Activated CD8-positive, alpha-beta memory T cell treated with anti-CD3 and anti-CD28 coated beads for 4 hours (primary cell): ENCODE data around the gene ENO1.
"Not testable (repeated sequence)": the region's sequence is repeated elsewhere in the genome, so short reads cannot be mapped to it uniquely, and the experiment has no call there.

Experiments used
- DNase-seq, 2 donors: peaks; one replicate each; pipeline ENCODE4 v3.0.0-alpha.2; 2020; ENCODE audit warnings: low read depth in 2 of 2

Gene ENO1

DNA sequence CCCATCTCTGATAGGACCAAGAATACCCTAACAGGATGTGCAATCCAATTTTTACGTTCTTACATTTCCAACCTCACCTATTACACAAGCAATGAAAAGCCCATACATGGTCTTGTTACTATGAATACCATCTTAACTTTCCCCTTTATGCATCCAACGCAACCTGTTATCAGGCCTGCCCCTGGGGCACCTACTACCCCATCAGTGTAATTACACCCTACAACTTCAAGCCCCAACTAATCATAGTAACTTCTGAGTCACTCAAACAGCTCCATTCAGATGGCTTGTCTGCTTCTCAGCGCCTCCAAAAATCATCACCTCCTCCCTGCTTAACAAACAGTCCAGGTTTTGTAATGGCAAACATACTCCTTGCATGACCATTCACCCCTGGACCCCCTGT lies 18.3 kb upstream of the ENO1 start:
- DNase-seq, result not testable (repeated sequence)

DNA sequence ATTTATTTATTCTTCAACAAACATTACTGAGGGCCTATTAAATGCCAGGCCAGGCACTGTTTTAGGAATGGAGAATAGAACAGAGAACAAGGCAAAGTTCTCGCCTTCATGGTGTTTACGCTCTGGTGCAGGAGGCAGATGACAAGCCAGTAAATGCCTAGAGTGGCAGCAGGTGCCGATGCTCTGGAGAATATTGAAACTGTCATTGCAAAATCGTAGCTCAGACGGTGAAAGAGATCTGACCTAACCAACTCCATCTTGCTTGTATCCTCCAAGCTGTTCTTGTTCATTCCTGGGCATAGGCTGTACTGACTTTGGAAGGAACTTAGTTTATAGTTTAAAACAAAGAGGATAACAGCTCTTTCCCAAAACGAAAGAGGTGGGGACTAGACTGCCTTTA lies 13.5 kb upstream of the ENO1 start:
- DNase-seq, result no peak

DNA sequence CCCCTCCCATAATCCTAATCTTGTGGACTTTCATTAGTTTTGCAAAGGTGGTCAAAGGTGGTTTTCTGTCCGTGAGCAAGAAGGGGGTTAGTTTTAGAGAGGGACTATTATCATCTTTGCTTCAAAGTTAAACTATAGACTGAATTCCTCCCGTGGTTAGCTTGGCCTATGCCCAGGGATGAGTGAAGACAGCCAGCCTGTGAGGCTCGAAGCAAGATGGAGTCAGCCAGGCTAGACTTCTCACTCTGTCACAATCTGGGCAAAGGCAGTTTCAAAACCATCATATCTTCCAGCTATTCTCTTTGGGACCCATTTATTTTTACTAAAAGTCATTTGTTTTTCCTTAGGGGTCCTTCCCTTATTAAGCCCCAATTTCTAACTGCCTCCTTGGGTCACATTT lies 12.9 kb upstream of the ENO1 start:
- no peak for DNase-seq

DNA sequence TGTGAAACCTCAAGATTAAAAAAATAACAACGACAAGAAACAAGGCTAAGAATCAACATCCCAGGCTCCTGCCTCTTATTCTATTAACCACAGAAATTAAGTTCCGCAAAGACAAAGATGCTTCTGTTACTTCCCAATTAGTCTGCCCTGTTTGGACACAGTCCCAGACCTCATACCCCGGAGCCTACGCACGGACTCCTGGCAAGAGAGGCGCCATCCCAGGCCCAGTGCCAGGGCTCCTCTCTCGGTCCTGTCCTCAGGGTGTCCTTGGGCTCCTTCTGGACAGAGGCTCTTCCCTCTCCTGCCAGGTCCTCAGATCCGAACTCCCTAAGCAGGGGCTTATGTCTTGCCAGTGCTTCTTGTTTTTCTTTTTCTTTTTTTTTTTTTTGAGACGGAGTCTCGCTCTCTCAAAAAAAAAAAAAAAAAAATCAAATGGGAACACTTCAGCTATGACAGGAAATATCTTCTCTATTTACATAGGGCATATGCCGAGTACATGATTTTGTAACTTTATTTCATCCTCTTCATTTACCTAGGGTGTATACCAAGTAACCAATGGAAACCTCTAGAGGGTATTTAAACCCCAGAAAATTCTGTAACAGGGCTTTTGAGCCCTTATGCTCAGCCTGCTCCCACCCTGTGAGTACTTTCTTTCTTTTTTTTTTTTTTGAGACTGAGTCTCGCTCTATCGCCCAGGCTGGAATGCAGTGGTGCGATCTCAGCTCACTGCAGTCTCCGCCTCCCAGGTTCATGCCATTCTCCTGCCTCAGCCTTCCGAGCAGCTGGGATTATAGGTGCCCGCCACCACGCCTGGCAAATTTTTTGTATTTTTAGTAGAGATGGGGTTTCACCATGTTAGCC lies 11.7 kb upstream of the ENO1 start:
- DNase-seq, result no peak

DNA sequence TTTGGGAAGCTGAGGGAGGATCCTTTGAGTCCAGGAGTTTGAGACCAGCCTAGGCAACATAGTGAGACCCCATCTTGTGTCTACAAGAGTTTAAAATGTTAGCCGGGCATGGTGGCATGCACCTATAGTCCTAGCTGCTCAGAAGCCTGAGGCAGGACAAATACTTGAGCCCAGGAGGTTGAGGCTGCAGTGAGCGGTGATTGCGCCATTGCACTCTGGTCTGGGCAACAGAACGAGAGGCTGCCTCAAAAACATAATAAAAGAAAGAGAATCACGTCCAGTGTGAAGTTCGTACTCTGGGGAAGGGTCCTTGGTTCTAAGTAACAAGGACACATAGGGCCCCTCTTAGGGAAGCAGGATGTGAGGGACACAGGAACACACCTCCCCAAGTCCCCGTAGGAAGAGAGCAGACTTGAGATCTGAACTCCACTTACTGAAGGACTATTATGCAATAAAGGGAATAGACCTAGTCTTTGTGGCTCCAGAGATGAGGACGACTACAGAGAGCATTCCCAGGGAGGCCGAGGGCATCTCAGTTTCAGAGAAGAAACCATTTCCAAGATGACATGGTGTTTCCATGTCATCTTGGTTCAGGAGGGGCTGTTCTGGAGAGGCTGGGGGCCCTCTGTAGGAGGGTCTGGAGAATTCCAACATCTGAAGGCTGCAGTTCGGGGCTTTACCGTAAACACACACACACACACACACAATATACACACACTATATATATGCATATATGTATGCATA lies 10.8 kb upstream of the ENO1 start:
- DNase-seq, result no peak

DNA sequence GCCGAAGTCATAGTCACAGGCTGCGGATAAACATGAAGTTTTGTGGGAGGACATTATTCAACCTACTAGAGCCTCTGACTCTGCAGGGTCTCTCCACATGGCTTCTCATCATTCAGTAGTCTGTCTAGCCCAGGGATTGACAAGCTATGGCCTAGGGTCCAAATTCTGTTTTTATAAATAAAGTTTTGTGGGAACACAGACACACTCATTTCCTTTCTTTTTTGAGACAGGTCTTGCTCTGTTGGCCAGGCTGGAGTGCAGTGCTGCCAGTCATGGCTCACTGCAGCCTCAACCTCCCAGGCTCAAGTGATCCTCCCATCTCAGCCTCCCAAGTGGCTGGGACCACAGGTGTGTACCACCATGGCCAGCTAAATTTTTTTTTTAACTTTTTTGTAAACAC lies 8.1 kb upstream of the ENO1 start:
- no peak for DNase-seq

DNA sequence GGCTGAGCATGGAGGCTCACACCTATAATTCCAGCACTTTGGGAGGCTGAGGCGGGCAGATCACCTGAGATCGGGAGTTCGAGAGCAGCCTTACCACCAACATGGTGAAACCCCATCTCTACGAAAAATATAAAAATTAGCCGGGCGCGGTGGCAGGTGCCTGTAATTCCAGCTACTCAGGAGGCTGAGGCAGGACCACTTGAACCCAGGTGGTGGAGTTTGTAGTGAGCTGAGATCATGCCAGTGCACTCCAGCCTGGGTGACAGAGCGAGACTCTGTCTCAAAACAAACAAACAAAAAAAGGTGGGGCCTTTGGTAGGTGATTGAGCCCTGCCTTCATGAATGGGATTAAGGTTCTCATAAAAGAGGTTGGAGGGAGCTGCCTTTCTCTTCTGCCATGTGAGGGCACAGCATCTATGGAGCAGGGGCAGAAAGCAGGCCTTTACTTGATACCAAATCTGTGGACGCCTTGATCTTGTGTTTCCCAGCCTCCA lies 7.6 kb upstream of the ENO1 start:
- not testable (repeated sequence) for DNase-seq

DNA sequence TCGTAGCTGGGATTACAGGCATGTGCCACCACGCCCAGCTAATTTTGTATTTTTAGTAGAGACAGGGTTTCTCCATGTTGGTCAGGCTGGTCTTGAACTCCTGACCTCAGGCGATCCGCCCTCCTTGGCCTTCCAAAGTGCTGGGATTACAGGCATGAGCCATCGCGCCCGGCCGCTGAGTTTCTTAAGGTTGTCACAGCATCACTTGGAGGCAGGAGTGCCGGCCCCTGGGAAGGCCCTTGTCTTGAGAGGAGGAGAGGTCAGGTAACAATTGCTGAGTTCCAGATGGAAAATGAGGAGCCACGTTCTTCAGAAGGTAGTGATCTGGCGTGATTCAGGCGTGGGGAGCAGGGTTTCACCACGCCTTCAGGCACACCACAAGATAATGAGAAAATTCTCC lies 5.6 kb upstream of the ENO1 start:
- not testable (repeated sequence) for DNase-seq

DNA sequence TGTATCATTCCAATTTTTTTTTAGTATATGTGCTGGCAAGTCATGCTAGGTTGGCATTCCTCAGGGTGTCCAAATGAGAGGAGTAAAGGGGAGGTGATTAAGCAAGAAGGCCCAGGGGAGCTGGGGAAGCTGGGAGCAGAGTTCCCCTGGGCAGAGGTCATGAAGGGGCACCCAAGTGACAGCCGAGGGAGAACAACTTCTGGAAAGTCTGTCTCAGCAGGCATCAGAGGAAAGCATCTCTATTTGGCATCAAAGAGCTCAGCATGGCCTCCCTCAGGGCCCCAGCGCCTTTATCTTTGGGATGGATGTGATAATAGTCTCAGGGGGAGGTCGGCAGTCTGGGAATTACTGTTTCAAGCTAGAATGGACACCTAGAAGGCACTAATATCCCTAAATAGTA lies 5.0 kb upstream of the ENO1 start:
- no peak for DNase-seq

DNA sequence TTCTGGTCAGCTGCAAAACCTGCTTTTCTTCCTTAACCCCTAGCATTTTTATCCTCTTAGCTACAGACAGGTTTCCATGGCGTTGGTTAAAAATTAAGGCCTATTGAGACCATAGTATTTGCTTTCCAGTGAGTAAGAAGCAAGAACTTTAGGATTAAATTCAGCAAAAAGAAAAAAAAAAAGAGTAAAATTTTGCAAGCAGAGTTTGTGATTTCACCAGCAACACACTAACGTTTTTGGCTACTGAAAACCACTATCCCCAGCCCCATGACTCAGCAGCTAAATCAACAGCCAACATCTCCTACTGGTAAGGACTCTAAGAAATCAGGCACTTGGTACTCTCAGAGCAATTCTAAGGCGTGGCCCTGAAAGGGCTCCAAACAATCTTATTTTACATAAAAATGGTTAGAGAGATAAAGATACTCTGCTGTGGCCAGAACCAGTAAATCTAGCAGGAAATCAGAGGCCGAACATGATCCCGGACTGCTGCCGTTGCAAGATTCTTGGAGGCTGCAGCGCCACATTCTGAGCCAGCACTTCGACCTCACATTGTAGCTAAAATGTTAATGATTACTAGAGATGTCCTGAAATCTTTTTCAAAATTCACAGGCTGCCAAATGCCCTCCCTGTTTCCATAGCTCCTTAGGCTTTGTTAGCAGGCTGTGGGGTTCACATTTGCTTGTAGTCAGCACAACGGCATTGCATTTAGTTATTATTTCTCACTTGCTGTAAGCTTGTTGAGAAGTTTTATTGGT lies 1.6 kb upstream of the ENO1 start:
- DNase-seq, result no peak

DNA sequence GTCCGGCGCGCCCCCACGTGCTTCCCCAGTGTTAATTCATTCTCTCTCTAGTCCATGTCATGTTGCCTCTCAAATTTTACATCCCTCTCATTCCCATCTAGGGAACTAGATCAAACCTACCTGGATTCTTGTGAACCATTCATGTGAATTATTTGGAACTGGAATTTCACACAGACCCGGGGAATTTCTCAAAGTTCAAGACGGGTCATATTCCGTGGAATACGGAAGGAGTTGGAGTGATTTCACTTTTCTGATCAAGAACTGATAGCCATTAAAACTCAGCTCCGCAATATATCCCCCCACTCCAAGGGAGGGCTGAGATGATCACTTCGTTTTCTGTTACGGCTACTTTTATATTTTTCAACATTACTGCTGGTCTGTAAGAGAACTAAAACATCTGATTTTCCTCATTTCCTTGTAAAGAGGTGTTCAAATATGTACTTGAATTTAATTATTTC lies 1.0 kb upstream of the ENO1 start:
- DNase-seq, result no peak

DNA sequence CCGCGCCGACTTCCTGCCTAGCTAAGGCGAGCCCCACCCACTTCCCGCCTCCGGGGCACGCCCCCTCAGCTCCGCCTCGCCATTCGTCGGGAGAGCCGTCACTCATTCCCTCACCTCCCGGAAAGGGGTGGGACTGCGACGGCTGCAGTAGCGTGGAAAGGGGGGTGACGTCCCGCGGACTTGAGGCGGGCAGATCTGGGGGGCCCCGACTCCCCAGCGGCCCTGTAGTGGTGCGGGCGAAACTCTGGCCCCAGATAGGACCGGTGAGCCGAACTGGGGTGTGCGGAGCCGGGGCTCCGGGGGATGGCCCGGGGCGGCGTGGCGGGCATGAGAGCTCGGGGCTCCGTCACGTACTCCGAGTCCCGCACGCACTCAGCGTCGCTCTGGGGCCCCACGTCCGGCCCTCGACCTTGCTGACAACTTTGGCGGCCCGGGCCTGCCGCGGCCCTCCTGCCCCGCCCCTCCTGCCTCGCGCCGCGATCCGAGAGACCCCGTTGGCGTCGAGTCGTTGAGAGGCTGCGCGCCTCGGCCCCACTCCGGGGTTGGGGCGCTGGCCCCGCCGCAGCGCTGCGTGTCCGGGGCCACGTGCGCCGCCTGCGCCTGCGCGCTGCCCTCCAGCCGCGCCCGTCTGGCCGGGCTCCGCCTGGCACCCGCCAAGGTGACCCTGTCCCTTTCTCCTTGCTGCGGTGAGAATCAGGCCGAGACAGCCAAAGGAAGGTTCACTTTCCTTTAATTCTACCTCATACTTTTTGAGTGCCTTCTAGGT lies 395 bp upstream of the ENO1 start:
- peak; percentile 98 to 99 for DNase-seq

DNA sequence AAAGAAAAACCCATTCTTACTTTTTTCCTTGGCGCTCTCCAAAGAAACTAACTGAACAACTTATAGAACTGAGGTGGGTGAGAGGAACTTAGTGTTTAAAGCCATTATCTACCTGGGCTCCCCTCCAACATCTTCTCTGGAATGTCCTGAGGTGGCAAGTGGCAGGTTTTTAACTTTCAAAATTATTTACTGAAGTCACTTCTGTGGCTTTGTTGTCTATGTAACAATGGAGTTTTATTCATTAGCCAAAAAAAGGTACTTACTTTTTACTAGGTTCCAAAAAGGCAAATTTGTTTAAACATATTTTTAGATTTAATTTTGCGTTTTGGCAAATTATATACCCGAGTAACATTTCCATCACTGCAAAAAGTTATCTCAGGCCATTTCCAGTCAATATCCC lies 2.4 kb downstream of the ENO1 start:
- no peak for DNase-seq

DNA sequence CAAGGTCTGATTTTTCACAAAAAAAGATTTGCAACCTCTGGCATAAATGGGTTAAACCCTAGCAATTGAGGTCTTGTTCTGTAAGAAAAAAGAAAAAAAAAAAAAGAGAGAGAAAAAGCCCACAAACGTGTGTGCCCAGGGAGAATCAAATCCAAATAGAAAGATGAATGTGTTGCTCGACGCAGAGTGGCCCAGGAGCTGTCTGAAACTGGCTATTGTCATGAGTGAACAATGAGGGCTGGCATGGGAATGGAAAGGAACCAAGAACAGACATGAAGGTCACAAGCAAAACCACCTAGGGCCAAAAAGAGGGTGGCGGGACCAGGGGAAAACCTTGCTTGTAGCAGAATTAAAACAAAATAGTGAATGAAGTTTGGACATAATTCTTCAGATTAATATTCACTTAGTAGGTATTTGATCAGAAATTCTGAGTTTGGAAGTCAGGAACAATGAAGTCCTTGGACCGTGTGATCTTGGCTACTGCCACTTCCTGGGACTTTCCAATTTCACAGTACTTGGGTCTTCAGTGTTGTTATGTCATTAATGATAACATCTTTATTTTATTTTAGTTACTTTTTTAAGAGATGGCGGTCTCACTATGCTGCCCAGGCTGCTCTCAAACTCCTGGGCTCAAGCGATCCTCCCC lies 3.1 kb downstream of the ENO1 start:
- DNase-seq, result no peak

DNA sequence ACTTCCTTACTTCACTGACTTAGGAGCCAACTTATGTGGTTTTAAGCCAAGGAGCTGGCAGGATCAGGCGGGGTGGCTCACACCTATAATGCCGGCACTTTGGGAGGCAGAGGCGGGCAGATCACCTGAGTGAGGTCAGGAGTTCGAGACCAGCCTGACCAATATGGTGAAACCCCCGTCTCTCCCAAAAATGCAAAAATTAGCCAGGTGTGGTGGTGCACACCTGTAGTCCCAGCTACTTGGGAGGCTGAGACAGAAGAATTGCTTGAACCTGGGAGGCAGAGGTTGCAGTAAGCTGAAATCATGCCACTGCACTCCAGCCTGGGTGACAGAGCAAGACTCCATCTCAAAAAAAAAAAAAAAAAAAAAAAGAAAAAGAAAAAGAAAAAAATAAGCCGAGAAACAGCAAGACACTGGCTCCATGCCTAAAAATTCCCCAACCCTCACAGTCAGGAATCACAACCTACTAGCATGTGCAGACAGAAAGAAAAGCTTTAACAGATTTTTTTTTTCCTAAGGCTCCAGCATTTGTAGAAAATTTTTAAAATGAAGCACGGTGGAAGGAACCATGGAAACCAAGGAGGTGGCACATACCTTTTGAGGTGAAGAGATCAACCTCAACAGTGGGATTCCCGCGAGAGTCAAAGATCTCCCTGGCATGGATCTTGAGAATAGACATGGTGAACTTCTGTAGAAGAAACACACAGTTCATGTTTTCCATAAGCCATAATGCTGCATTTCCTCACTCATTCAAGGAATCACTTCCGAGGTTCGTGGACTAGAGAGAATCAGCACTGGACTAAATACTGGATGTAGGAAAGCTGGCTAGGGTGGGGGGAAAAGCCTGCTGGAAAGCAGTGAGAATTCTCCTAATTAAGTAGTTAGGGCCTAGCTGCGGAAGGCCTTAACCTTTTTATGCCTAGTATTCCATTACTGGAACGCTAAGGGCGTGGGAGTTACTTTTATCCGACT lies 4.0 kb downstream of the ENO1 start:
- DNase-seq, result no peak

DNA sequence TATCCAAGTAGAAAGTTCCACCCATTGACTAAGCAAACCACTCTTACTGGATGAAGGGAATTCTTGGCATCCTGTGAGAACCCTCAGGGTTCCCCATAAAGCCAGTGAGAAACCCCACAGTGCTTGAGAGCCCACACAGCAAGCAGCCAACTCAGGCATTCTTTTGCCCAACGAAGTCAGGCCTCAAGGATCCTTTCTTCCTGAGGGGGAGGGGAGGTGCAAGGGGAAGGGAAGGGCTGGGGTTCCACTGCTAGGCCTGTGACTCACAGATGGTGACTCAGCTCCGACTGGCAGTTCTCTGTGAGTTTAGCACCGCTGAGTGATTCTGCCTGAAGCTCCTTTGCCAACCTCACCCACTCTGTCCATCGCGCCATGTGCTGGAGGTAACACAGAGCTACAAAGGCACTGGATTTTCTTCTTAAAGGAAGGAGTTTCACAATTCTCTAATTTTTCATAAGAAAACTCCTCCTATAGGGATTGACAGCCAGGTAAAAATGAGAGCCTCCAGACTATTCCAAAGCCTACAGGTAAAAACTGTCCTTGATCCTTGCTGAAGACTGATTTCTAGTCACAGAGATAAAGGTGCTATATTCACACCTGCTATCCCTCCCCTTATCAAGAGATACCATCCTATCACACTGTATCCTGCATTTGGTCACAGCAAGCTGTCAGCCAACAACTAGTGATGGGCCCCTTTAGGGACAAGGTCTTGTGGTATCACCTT lies 4.8 kb downstream of the ENO1 start:
- peak; percentile 68 to 84 for DNase-seq

DNA sequence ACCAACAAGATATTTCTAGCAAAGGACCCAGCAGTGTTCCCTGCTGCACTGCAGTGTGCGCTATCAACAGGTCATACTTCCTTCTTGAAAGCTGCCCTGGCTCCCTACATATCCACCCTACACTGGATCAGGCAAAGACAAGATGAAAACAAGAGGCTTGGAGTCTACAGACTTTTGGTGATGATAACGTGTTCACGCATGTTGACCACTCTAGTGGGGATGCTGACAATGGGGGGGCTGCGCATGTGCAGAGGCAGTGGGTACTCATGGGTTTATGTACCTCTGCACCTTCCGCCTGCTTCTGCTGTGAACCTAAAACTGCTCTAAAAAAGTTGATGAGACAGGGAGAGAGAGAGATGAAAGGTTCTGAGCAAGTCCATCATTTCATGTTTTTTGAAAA lies 5.5 kb downstream of the ENO1 start:
- DNase-seq, result no peak

DNA sequence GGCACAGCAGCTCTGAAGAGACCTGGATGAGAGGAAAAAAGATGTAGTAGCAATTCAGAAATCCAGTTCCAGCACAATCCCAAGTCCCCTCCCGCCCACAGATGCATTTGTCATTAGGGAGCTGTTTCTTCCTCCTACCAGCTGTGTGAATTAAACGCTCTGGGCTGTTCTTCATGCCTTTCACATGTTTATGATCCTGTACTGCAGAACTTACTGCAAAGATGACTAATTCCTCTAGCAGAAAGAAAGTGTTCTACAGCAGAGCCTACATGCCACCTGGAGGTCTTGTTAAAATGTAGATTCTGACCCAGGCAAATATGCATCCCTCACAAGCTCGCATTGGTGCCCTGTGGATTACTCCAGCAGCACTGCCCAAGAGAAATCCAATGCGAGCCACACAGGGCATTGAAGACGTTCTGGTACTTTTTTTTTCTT lies 6.5 kb downstream of the ENO1 start:
- DNase-seq, result no peak

DNA sequence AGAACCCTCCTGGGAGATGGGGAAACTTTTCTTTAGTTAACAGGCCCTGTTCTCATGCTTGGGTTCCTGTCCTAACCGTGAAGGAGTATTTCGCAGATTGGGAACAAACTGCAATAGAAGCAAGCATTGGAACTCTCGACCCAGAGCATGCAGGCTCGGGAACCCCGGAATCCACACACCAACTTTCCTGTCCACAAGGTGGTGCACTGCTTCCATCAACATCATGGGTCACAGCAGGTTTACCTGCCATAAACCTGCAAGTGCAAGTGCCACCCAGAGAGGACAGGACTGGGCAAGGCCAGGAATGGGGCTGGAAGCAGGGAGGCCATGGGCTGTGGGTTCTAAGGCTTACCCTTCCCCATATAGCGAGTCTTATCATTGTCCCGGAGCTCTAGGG lies 6.9 kb downstream of the ENO1 start:
- DNase-seq, result no peak
